MCF 10A (cell line): ENCODE results near the gene CAMTA1. TPM values are rescaled to one million over a fixed set of nuclear protein-coding genes. Genes with fewer than 3 reads are reported as not detected.

Experiments used
- BruUV-seq: library from RNA; stranded (reverse); fragments of 400-500 nt; replicated peaks from 2 replicates; lab custom pipeline; 2021; lab: Mats Ljungman, UMichigan
- CTCF ChIA-PET: fragments of 300-600 bp; sonication (Branson Sonifier 250); formaldehyde crosslinking; extraction: SDS; loops from one replicate; lab custom pipeline; 2021; ENCODE audit warnings: antibody characterized with exemption, inconsistent platforms; lab: Yijun Ruan, JAX
- POLR2A ChIA-PET: fragments of 300-600, 350-650 bp; sonication (Branson Sonifier 250); formaldehyde crosslinking; extraction: SDS; loops from one replicate; lab custom pipeline; 2020; ENCODE audit warnings: antibody characterized with exemption, inconsistent platforms; lab: Yijun Ruan, JAX
- DNase-seq: peaks from one replicate; pipeline ENCODE4 v3.0.0-alpha.2; 2018; ENCODE audit not compliant: unreplicated experiment
- H3K27ac Mint-ChIP-seq: one replicate; pipeline ENCODE4 v1.8.0; 2022; ENCODE audit warnings: mild to moderate bottlenecking, low read depth, mixed read lengths; ENCODE audit not compliant: unreplicated experiment
- H3K27me3 Mint-ChIP-seq: one replicate; pipeline ENCODE4 v1.8.0; 2022; ENCODE audit warnings: mixed read lengths; ENCODE audit not compliant: insufficient read depth, unreplicated experiment
- H3K36me3 Mint-ChIP-seq: one replicate; pipeline ENCODE4 v1.8.0; 2022; ENCODE audit warnings: mild to moderate bottlenecking, moderate library complexity, mixed read lengths; ENCODE audit not compliant: insufficient read depth, unreplicated experiment
- H3K4me1 Mint-ChIP-seq: one replicate; pipeline ENCODE4 v1.8.0; 2022; ENCODE audit warnings: mixed read lengths; ENCODE audit not compliant: insufficient read depth, unreplicated experiment
- H3K4me3 Mint-ChIP-seq: one replicate; pipeline ENCODE4 v1.8.0; 2022; ENCODE audit warnings: mild to moderate bottlenecking, moderate library complexity, mixed read lengths; ENCODE audit not compliant: unreplicated experiment
- H3K9me3 Mint-ChIP-seq: one replicate; pipeline ENCODE4 v1.8.0; 2022; ENCODE audit warnings: mixed read lengths; ENCODE audit not compliant: unreplicated experiment
- CTCF ChIP-seq: fragments of 200-600 bp; IDR thresholded peaks from one replicate; pipeline ENCODE4 v1.8.0; 2022; ENCODE audit warnings: antibody characterized with exemption, mild to moderate bottlenecking; ENCODE audit not compliant: unreplicated experiment
- intact Hi-C: fragments of 100-400 bp; cut with micrococcal nuclease; formaldehyde crosslinking; loops from 2 replicates; pipeline ENCODE4 v1.14.1; 2022
- total RNA-seq: library from RNA; stranded (reverse); gene quantifications from 2 replicates; pipeline ENCODE4 v1.2.3, GENCODE V29; 2022

The CAMTA1 gene
- total RNA-seq, 1 experiment from 2014 or later, result 74.1 TPM

GRCh38 chr1:6889875-6890480, 104.7 kb downstream of the CAMTA1 start:
- H3K36me3 Mint-ChIP-seq, result peaks cover 19% of the 10 kb centered on the region
- peak; percentile 70 for DNase-seq
- ChIA-PET POLR2A (interaction anchor here (0.6 to 3.8 kb wide), 8 partner anchors 22 to 1087 kb away, joined by 3 to 17 read pairs (median 3); partner anchors contain the start of gene CAMTA1), CTCF (interaction anchor here (0.6 to 4.3 kb wide), 45 partner anchors 10 to 758 kb away, joined by 3 to 58 read pairs (median 5); partner anchors contain the start of gene DNAJC11)
- H3K4me1 Mint-ChIP-seq, result peaks cover 18% of the 10 kb centered on the region
- BruUV-seq, result no TSS peak
- no peaks in the 10 kb centered on the region for H3K27me3 Mint-ChIP-seq
- H3K4me3 Mint-ChIP-seq, result no peak overlapping the region
- TF ChIP-seq CTCF, result peak; percentile 71
- H3K27ac Mint-ChIP-seq, result peak overlapping the region; percentile 35
- H3K9me3 Mint-ChIP-seq, result no peaks in the 10 kb centered on the region
- intact Hi-C loops, result loop anchor here (1.0 kb wide), 3 partner anchors 96 to 180 kb away; no protein-coding TSS in a partner anchor

- Mint-ChIP-seq H3K36me3 (peaks cover 19% of the 10 kb centered on the region), H3K27ac (no peak overlapping the region), H3K27me3 (no peaks in the 10 kb centered on the region), H3K4me3 (no peak overlapping the region), H3K4me1 (peaks cover 18% of the 10 kb centered on the region), H3K9me3 (no peaks in the 10 kb centered on the region)
- intact Hi-C loops, result loop anchor here (1.0 kb wide), 4 partner anchors 96 to 180 kb away; no protein-coding TSS in a partner anchor
- ChIA-PET POLR2A (interaction anchor here (0.9 to 3.8 kb wide), 4 partner anchors 10 to 106 kb away, joined by 3 to 17 read pairs (median 4); partner anchors contain the start of gene CAMTA1), CTCF (interaction anchor here (0.5 to 4.3 kb wide), 43 partner anchors 10 to 1411 kb away, joined by 3 to 58 read pairs (median 5); partner anchors contain the start of gene DNAJC11)
- DNase-seq, result no peak
- BruUV-seq, result no TSS peak
- no peak for TF ChIP-seq CTCF
Measured at GRCh38 chr1:6890686-6891085, 105.4 kb downstream of the CAMTA1 start.

- Mint-ChIP-seq H3K4me3 (no peak overlapping the region), H3K36me3 (peaks cover 12% of the 10 kb centered on the region), H3K4me1 (peaks cover 13% of the 10 kb centered on the region), H3K9me3 (no peaks in the 10 kb centered on the region), H3K27me3 (no peaks in the 10 kb centered on the region), H3K27ac (peak overlapping the region; percentile 23)
- ChIA-PET POLR2A (interaction anchor here (0.6 to 3.8 kb wide), 5 partner anchors 12 to 107 kb away, joined by 3 to 17 read pairs (median 4); partner anchors contain the start of gene CAMTA1), CTCF (interaction anchor here (0.6 to 4.3 kb wide), 13 partner anchors 11 to 610 kb away, joined by 3 to 58 read pairs (median 5); no protein-coding TSS in a partner anchor)
- intact Hi-C loops, result loop anchor here (1.0 kb wide), 1 partner anchor 165 kb away; no protein-coding TSS in a partner anchor
- no TSS peak for BruUV-seq
- DNase-seq, result peak; percentile 43
- no peak for TF ChIP-seq CTCF
Measured at GRCh38 chr1:6891781-6892579, 106.7 kb downstream of the CAMTA1 start.
